Hepatocyte (in vitro differentiated cells): ENCODE measurements around the gene SURF2. TPM values are rescaled to one million over a fixed set of nuclear protein-coding genes. Genes with fewer than 3 reads are reported as not detected.

Source experiments
- DNase-seq: peaks from one replicate; pipeline ENCODE4 v3.0.0-alpha.2; 2016; ENCODE audit warnings: low spot score
- H2AFZ ChIP-seq: fragments of 200-600 bp; sonication (generic); 2 replicates; pipeline ENCODE4 v1.6.0; 2016; ENCODE audit warnings: antibody characterized with exemption, mild to moderate bottlenecking
- H3K27ac ChIP-seq: fragments of 200-600 bp; sonication (generic); 2 replicates; pipeline ENCODE4 v1.5.1; 2016; ENCODE audit warnings: mild to moderate bottlenecking
- H3K27me3 ChIP-seq: fragments of 200-600 bp; sonication (generic); 2 replicates; pipeline ENCODE4 v1.6.1; 2016
- H3K36me3 ChIP-seq: fragments of 200-600 bp; sonication (generic); replicated peaks from 2 replicates; pipeline ENCODE4 v1.5.1; 2016; ENCODE audit warnings: low read depth; ENCODE audit not compliant: insufficient read depth
- H3K4me1 ChIP-seq: fragments of 200-600 bp; sonication (generic); 2 replicates; pipeline ENCODE4 v1.5.1; 2016; ENCODE audit warnings: mild to moderate bottlenecking, moderate library complexity; ENCODE audit not compliant: insufficient read depth
- H3K4me2 ChIP-seq: fragments of 200-600 bp; sonication (generic); 2 replicates; pipeline ENCODE4 v1.6.0; 2016
- H3K4me3 ChIP-seq: fragments of 200-600 bp; sonication (generic); 2 replicates; pipeline ENCODE4 v1.5.1; 2016; ENCODE audit warnings: mild to moderate bottlenecking
- H3K79me2 ChIP-seq: fragments of 200-600 bp; sonication (generic); 2 replicates; pipeline ENCODE4 v1.6.0; 2017; ENCODE audit warnings: mild to moderate bottlenecking
- H3K9me2 ChIP-seq: fragments of 200-600 bp; sonication (generic); replicated peaks from 2 replicates; pipeline ENCODE4 v1.6.0; 2017; ENCODE audit warnings: mild to moderate bottlenecking; ENCODE audit not compliant: insufficient read depth
- H3K9me3 ChIP-seq: fragments of 200-600 bp; sonication (generic); 2 replicates; pipeline ENCODE4 v1.5.1; 2016; ENCODE audit warnings: low read depth, mild to moderate bottlenecking
- H4K20me1 ChIP-seq: fragments of 200-600 bp; sonication (generic); 2 replicates; pipeline ENCODE4 v1.6.0; 2016; ENCODE audit warnings: mild to moderate bottlenecking; ENCODE audit not compliant: insufficient read depth, poor library complexity, severe bottlenecking
- EZH2 ChIP-seq: fragments of 200-600 bp; sonication (generic); IDR thresholded peaks from 2 replicates; pipeline ENCODE4 v1.6.1; 2016; ENCODE audit warnings: antibody characterized with exemption, mild to moderate bottlenecking, borderline replicate concordance
- EZH2phosphoT487 ChIP-seq: fragments of 200-600 bp; sonication (generic); IDR thresholded peaks from one replicate; pipeline ENCODE4 v1.6.1; 2018; ENCODE audit warnings: antibody characterized with exemption, mild to moderate bottlenecking, low read depth, moderate library complexity; ENCODE audit not compliant: unreplicated experiment, severe bottlenecking
- WGBS: methylation state at CpG from one replicate; pipeline ENCODE4 v1.1.6; 2016; ENCODE audit warnings: low lambda C conversion rate; ENCODE audit errors: missing lambda C conversion rate; 5-methylcytosine and 5-hydroxymethylcytosine counted together
- polyA plus RNA-seq: library from polyadenylated mRNA; unstranded; fragments of >200 nt; fragmentation: Nextera tagmentation; extraction: Ambion mirVana; gene quantifications from 2 replicates; pipeline ENCODE4 v1.2.1, GENCODE V29; 2016
- total RNA-seq: library from RNA; depleted of rRNA; stranded (reverse); fragments of >200 nt; gene quantifications from 2 replicates; pipeline ENCODE4 v1.2.3, GENCODE V29; 2014
- TF ChIP-seq, protein P1 (sequence below): fragments of 200-600 bp; sonication (generic); IDR thresholded peaks from 2 replicates; pipeline ENCODE4 v1.5.1; 2016; ENCODE audit warnings: antibody characterized with exemption, mild to moderate bottlenecking; ENCODE audit not compliant: poor library complexity

SURF2 gene
- total and polyA plus RNA-seq, 2 experiments from 2014 or later = 13.6 to 22.9 TPM

DNA sequence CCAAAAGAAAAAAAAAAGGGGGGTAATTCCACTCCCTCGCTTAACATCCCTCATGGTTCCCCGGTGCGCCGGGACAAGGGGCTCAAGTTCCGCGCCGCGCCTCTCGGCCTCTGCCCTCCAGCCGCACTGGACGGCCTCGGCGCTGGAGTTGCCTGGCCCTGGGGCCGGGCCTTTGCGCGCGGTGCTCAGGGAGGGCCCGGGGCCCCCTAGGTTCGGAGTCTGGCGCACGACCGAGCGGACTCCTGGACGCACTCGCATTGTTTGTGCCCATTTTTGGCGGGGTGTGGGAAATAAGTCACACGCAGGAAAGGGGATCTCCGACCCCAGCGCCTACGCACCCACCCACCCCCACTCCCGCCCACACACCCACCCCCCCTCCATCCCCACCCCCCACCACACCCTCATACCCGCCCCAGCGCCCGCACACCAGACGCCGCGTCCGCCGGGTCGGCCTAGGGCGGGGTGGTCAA lies 8.8 kb upstream of the SURF2 start:
- Histone ChIP-seq H3K36me3 (peaks cover 3% of the 10 kb centered on the region), H2AFZ (peak overlapping the region; percentile 60), H4K20me1 (peaks cover 19% of the 10 kb centered on the region), H3K79me2 (peaks cover 49% of the 10 kb centered on the region), H3K4me2 (peak overlapping the region; percentile 92), H3K4me1 (peaks cover 10% of the 10 kb centered on the region), H3K9me2 (no peaks in the 10 kb centered on the region), H3K9me3 (no peaks in the 10 kb centered on the region), H3K27ac (peak overlapping the region; percentile 99), H3K27me3 (no peaks in the 10 kb centered on the region), H3K4me3 (peak overlapping the region; percentile 86)
- DNase-seq = peak; percentile 69
- WGBS = 1% methylated on average over 14 of the region's 41 CpGs
- TF ChIP-seq EZH2 (no peak), EZH2phosphoT487 (no peak)
- TF ChIP-seq, protein P1, sequence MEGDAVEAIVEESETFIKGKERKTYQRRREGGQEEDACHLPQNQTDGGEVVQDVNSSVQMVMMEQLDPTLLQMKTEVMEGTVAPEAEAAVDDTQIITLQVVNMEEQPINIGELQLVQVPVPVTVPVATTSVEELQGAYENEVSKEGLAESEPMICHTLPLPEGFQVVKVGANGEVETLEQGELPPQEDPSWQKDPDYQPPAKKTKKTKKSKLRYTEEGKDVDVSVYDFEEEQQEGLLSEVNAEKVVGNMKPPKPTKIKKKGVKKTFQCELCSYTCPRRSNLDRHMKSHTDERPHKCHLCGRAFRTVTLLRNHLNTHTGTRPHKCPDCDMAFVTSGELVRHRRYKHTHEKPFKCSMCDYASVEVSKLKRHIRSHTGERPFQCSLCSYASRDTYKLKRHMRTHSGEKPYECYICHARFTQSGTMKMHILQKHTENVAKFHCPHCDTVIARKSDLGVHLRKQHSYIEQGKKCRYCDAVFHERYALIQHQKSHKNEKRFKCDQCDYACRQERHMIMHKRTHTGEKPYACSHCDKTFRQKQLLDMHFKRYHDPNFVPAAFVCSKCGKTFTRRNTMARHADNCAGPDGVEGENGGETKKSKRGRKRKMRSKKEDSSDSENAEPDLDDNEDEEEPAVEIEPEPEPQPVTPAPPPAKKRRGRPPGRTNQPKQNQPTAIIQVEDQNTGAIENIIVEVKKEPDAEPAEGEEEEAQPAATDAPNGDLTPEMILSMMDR = no peak

DNA sequence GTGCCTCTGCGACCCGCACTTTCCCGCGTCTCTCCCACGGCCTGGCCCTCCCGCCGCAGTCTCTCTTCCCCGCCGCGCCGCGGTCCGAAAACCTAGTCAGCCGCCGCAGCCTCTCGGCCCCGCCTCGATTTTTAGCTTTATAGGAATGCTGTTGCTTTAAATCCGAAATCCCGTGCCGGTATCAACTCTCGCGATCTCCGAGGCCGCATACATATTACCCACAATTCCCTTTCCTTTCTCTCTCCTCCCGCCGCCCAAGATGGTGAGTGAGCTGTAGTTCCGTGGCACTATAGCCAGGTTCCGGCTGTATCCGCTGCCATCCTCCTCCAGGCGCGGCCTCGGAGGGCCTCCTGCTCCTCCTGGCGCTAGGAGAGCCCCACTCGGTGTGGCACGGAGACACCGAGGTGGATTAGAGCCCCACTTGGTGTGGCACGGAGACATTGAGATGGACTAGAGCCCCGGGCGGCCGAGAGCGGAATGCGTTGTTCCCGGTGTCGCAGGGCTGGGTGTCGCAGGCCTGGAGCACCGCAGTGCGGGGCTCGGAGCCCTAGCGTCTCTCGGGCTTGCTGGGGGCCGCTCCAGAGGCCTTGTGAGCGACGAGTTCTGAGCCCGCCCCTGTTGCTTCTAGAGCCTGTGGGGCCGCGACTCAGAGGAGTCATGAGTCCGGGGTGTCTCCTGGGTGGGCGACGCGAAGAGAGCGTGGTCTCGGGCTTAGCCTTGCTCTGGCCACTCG lies 8.2 kb upstream of the SURF2 start, which contains the start of the genes MED22 and RPL7A:
TSS of gene MED22 (minus strand) at position 147 of the 733 bp plus-strand sequence. CDS start 1,469 bp downstream, outside the sequence.
TSS of gene RPL7A (plus strand) at position 234 of the 733 bp plus-strand sequence. CDS start at position 260, 26 bp downstream.
- Histone ChIP-seq H3K9me3 (no peaks in the 10 kb centered on the region), H3K27me3 (no peaks in the 10 kb centered on the region), H3K27ac (peak within 1 kb of the TSS; percentile 99), H3K4me2 (peak within 1 kb of the TSS; percentile 93), H3K4me1 (peaks cover 10% of the 10 kb centered on the region), H3K36me3 (peaks cover 3% of the 10 kb centered on the region), H3K9me2 (no peaks in the 10 kb centered on the region), H3K79me2 (peaks cover 49% of the 10 kb centered on the region), H3K4me3 (peak within 1 kb of the TSS; percentile 86), H4K20me1 (peaks cover 19% of the 10 kb centered on the region), H2AFZ (peak within 1 kb of the TSS; percentile 67)
- TF ChIP-seq EZH2phosphoT487 = no peak
- 2% methylated on average over 49 of the region's 64 CpGs for WGBS
- DNase-seq = peak; percentile 97

DNA sequence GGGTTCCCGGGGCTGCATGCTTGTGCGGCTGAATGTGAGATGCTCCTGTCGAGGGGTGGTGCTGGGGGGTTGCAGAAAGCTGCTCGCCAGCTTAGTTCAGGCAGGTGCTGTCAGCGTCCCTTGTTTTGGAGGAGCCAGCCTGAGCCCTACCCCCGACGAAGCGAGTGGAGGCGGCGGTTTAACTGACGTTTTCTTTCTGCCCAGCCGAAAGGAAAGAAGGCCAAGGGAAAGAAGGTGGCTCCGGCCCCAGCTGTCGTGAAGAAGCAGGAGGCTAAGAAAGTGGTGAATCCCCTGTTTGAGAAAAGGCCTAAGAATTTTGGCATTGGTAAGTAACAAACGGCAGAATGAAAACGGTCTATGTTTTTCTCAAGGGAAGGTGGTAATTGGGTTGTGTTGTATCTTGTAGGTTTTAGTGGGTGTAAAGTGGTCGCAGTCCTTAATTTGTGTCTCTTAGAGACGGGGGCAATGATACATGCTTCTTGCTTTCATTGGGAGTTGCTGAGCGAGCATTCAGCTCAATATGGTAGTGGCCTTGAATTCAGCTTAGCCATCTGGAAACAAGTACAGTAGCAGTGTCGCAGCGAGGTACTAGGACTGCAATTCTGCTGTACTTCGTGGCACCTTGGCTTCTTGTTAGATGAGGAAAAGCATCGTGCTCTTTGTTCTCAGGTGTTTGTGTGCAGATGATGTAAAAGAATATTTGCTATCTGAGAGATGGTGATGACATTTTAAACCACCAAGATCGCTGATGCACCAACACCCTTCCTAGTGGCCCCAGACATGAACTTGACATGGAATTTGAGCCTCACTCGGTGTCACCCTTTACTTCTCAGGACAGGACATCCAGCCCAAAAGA lies 7.4 kb upstream of the SURF2 start:
- Histone ChIP-seq H3K9me2 (no peaks in the 10 kb centered on the region), H3K9me3 (no peaks in the 10 kb centered on the region), H3K79me2 (peaks cover 51% of the 10 kb centered on the region), H3K4me1 (peaks cover 10% of the 10 kb centered on the region), H3K4me2 (peak overlapping the region; percentile 93), H2AFZ (no peak overlapping the region), H3K4me3 (peak overlapping the region; percentile 86), H3K27ac (peak overlapping the region; percentile 99), H3K36me3 (peaks cover 3% of the 10 kb centered on the region), H3K27me3 (no peaks in the 10 kb centered on the region), H4K20me1 (peaks cover 19% of the 10 kb centered on the region)
- no peak for DNase-seq
- WGBS = 15% methylated on average over 24 of the region's 25 CpGs
- TF ChIP-seq EZH2phosphoT487 = no peak
- TF ChIP-seq EZH2 = no peak
- TF ChIP-seq, protein P1 = no peak
